HG03575 (cell line): ENCODE measurements around the gene MRPL24.

ENCODE experiments used
- ATAC-seq: cut with Tn5 transposase; IDR thresholded peaks from one replicate; pipeline ENCODE4 v1.9.1; 2021; ENCODE audit not compliant: unreplicated experiment, insufficient number of reproducible peaks, low FRiP score; ENCODE audit errors: extremely low read depth

Gene MRPL24

DNA sequence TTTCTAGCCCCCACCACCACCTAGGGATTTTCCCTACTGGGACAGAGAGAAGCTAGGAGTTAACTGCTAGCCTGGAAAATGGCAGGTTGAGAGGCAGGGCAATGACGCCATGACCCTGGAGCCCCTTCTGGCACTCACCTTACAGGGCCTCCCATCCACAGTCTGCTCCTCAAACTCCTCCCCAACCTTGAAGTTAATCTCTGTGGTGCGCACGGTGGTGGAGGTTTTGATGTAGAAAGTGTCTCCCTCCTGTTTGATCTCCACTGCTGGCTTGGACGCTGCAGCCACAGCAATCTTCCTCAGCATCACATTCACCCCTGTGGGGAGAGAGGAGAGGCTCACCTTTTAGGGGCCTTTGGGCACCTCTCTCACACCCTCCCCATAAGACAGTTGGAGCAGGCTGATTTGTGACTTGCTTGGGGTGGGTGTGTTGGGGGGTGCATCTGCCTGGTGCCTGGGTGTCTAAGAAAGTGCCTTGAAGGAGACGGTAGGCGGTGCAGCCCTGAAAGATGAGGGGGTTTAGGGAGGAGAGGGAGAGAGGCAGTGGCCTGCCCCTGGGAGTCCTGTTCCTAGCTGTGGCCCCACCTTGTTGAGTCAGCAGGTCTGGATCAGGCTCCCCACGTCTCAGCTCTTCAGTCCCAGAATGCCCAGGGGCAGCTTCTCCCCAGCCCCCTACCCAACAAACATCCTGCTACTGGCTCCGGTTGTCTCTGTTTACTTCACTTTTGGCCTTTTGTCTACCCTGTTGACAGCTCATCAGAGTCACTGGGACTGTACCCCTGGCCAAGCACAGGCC, 40.0 kb downstream of the MRPL24 start:
- ATAC-seq: no peak

DNA sequence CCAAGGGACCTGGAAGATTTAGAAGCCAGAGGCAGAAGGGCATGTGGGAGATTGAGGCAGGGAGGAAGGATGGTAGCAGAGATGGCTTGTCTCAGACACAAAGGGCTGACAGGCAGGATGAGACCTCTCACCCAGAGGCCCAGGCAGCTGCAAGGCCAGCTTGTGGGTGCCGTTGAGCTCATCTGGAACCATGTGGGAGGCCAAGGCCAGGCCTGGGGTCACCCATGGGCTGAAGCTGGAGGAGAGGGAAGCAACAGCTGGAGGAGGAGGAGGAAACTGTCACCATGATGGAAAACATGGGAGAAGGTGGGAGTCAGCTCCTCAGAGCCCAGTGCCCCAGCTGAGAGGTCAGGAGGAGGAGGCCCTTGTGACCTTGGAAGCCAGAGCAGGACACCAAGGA, 41.9 kb downstream of the MRPL24 start:
- ATAC-seq: no peak

DNA sequence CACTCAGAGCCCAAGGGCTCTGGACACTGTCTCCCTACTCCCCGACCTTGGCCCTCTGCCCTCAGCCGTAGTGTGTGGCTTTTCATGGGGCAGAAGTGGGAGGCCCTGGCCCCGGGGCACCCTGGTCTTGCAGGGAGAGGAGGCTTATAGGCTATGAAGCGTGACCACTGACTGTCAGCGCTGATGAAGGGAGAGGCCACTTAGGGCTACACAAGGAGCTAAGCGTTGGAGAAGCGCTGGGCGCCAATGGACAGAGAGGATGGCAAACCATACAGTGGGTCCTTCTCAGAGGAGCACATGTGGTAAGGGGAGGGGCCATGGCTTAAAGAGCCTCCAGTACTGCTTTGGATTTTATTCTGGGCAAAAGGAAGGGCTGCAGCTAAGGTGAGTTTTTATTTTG, 43.4 kb downstream of the MRPL24 start:
- no peak for ATAC-seq

DNA sequence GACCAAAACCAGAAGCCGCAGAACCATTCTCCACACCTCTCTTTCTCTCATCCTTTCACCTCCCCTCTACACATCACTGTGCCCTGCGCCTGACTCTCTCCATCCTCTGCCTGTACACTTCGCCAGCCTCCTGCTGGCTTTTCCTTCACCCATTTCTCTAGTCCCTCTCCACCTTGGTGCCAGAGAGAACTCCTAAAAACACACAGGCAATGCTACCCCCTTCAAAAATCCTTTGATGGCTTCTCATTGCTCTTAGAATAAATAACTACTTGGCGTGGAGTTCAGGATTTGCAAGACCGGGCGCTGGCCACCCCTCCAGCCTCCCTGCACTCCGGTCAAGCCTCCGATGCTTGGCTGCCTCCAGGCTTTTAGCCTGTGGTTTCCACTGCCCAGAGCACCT, 44.1 kb downstream of the MRPL24 start:
- ATAC-seq: no peak

DNA sequence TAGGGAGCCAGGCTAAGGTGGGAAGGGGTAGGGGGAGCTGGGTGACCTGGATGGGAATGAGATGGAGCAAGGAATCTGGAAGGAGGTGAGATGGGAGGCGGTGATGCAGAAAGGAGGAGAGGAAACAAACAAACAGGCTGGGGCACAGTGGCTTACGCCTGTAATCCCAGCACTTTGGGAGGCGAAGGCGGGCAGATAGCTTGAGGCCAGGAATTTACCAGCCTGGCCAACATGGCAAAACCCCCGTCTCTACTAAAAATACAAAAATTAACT, 46.3 kb downstream of the MRPL24 start:
- no peak for ATAC-seq

DNA sequence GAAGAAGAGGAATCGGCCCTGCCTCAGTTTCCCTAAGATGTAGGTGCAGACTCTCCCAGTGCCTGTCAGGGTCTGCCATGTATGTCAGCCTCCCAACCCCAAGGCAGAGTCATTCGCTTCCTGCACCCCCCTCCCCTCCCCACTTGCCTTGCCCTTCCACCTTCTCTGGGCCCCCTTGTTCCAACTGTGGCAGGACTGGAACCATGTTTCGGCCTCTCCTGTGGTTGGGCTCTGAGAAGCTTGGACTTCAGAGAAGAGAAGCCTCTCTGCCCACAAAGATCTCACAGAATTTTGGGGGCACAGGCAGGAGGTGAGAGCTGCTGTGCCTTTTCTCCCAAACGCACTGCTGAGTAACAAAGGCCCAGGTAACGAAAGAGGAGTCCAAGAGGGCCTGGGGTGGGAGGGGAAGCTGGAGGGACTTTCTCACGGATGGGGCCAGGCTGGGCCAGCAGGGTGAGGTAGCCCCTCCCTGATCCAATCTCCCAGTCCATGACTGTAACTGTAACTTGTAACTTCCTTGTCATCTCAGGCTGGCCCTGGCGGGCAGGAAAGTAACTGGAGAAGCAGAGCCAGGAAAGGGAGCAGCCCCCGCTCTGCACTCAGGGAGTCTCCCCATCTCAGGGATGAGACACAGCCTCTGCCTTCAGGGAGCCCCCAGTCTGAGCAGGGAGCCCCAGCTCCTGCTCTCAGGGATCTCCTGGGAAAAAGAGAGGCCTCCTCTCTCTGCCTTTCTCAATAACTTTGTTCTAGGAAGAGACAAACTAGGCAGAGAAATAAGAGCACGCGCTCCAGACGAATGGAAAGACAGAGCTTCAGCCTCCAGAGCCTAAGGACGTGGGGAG, 46.8 kb downstream of the MRPL24 start:
- ATAC-seq: no peak

DNA sequence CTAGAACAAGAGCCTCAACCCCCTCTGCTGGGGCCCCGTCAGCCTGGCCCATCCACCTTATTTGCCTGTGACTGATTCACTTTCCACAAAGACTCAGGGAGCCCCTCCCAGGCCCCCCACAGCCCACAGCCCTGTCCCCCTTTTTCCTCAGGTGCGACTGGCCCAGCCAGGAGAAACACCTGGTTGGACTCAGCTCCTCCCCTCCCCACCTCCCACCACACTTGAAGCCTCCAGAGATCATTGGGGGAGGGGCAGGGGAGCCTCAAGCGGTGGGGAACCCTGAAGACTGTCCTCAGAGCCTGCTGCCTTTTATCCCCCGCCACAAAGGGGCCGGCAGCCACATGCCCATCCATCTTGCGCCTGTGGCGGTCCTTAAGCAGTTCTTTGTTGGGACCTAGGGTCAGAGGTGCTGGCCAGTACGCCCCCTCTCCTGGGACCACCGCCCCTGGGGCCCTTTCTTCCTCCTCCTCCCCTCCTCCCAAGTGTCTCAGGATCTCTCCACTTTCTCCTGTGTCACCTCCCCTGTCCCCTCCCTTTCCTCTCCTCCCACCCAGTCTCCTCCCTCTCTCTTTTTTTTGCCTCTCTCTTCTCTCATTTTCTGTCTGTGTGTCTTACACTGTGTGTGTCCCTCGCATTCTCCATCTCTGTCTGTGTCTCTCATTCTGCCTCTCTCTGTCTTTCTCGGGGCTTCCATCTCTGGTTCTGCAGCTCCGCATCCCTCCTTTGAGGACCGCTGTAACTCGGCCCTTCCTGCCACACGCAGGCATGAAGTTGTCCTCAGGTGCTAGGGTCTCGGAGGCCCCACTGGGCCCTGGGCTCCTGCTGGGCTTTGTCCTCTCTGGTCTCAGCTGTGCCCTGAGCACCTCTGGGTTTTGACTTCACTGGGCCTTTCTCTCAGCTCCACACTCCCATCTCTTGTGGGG, 47.7 kb downstream of the MRPL24 start:
- ATAC-seq: no peak

DNA sequence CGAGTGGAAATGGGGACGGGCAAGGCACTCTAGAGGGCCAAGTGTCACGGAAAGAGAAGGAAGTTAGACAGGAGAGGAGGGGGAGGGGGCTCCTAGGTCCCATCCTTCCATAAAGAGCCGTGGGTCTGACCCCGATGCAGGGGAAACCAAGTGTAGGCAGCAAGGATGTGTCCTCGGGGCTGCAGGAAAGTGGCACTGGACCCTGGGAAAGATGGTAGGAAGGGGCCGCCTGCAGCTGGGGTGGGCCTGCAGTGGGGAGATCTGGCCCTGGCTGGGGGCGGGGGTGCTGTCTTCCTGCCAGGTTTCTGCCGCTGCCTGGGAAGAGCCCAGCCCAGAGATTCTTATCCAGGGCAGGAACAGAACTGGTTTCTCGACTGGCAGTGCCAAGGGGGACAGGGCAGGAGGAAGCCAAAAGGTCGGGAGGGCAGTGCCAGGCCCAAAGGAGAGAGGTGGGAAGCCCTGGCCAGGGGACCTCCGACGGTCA, 48.4 kb downstream of the MRPL24 start:
- no peak for ATAC-seq

DNA sequence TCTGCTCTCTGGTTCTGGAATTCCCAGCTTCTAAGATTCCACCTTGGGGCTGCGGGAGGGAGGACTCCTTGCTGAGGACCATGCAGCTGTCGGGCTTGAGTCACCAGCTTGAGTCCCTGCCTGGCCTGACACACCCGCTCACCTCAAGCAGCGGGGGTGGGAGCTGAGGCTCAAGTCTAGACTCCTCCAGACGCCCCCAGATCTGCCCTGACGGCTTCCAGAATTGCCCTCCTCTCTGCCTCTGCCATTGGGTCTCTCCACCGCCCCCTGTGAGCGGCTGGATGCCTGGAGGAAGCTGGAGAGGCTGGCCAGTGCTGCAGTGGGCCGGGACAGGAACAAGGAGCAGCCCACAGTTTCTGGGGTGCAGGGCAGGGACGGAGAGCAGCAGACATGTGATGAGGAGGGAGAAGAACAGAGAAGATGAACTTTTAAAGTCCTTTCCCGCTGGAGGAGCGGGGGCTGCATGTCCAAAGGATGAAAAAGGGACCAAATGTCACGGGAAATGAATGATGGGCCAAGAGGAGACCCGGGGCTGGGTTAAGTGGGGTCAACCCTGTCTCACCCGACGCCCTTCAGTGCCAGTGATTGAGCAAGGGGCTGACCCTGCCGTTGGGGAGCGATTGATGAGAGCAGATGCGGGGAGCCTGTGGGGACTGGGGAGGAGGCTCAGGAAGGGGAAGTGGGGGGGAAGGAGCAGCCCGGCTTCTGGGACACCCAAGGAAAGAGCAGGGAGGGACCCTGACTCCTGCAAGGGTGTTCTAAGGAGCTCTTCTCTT, 49.0 kb downstream of the MRPL24 start:
- no peak for ATAC-seq

DNA sequence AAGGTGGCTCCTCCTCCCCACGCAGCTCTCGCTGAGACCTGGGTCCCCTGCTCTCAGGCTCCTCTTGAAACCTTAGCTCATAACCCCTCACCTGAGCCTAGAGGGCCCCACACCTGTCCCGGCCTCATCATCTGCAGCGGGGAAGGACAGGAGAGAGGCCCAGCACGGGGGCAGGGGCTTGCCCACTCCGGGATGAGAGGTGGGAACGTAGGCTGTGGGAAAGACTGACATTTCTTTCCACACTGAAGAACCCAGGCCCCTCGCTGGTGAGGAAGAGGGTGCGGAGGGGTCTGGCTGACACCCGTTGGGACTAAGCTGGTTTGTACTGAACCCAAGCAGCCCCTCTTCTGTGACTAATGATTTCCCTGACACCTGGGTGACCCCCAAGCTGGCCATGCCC, 49.7 kb downstream of the MRPL24 start:
- no peak for ATAC-seq

DNA sequence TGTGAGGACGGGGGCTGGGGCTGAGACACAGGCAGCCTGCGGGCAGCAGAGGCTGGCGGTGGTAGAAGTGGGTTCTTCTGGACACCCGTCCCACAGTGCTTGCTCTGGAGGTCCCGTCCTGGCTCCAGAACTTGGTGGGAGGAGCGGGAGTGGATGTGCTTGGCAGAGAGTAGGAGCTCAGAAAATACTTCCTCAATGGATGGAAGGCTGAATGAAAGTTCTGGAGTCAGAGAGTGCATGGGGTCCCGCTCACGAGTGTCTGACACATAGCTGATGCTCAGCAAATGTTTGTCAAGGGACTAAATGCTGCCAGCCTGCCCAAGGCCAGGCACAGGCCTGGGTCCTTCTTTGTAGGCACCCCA, 50.2 kb downstream of the MRPL24 start:
- no peak for ATAC-seq

DNA sequence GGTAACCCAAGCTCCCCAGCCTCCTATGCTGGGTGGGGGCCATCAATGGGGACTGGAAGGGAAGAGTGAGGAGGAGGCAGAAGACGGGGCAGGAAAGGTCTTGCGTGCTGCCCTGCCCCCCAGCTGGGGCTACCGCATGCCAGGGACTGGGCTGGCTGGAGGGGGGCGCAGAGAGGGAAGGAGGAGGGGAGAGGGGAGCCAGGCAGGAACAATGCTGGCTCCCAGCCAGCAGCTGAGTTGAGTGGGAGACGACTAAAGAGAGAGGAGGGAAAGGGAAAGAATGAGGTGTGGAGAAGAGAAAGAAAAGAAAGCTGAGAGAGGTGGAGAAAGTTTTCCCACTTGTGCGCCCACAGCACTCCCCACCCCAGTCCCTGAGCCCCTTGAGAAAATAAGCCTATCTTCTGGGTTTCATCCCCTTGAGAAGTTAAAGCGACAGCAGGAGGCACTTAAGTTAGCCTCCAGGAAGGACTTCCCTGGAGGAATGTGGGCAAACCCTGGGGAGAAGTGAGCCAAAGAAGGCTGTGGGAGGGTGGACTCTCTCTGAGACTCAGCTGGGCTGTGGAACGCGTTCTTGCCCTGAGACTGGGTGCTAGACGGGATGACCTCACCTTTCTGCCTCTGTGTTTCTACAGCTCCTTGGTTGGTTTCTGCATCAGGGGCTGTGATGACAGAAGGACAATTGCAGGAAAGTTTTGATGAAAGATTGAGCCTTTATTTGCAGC, 50.8 kb downstream of the MRPL24 start:
- no peak for ATAC-seq

DNA sequence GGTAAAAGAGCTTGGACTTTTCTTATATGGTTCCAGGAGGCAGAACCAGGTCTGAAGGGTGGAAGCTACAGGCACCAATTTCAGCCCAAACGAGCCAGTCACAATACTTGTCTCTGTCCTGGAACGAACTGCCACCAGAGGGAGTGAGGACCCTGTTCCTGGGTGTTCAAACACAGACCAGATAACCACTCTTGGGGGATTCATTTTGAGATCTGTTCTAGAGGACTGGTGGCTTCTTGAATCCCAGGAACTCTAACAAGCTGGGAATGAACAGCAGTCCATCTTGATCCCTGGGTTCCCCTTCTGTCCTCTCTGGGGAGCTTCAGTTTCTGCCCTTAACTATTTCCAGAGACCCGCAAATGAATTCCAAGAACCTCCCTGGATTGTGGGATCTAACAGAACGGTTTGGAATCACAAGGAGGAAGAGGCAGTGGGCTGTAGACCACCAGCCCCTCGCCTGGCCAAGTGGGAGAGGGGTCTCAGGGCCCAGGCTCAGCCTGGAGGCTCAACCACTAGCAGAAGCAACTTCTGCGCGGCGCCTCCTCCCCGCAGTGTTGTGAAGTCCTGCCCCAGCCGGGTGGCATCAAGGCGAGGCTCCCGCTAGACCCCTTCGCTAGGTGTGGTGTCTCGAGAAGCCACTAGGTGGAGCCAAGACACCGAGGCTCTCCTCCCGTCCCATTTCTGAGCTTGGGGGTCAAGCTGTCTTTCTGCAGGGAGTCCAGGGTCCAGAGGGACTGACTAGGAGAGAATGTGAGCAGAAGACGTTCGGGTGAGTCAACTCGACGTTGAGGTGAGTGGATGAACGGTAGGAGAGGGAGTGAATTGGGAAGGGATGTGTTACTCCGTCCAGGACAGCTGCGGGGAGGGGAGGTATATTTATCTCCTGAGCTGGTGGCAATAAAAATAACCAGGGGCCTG, 51.6 kb downstream of the MRPL24 start:
- no peak for ATAC-seq
